IgD-negative memory B cell (primary cell): ENCODE data around the gene COBLL1. TPM values are rescaled to one million over a fixed set of nuclear protein-coding genes. Genes with fewer than 3 reads are reported as not detected.

Experiments
- H3K27ac Mint-ChIP-seq, 3 donors: one replicate each; pipeline ENCODE4 v1.8.0; 2020 to 2022; ENCODE audit warnings: mild to moderate bottlenecking in 3 of 3, mixed read lengths in 3 of 3, moderate library complexity in 1 of 3
- H3K27me3 Mint-ChIP-seq: one replicate; pipeline ENCODE4 v1.8.0; 2021; ENCODE audit warnings: mixed read lengths
- H3K36me3 Mint-ChIP-seq: one replicate; pipeline ENCODE4 v1.8.0; 2020; ENCODE audit warnings: mild to moderate bottlenecking, mixed read lengths
- H3K4me1 Mint-ChIP-seq, 3 donors: one replicate each; pipeline ENCODE4 v1.8.0; 2020 to 2022; ENCODE audit warnings: mixed read lengths in 3 of 3, mild to moderate bottlenecking in 1 of 3
- H3K4me3 Mint-ChIP-seq, 4 donors: one replicate each; pipeline ENCODE4 v1.8.0; 2020 to 2022; ENCODE audit warnings: mild to moderate bottlenecking in 4 of 4, mixed read lengths in 4 of 4, moderate library complexity in 3 of 4
- H3K9me3 Mint-ChIP-seq, 3 donors: one replicate each; pipeline ENCODE4 v1.8.0; 2020 to 2021; ENCODE audit warnings: mixed read lengths in 3 of 3, mild to moderate bottlenecking in 1 of 3
- polyA plus RNA-seq: library from polyadenylated mRNA; unstranded; fragments of 300-500 nt; fragmentation: Illumina TruSeq; gene quantifications from one replicate; pipeline ENCODE4 v1.2.3, GENCODE V29; 2021

COBLL1 gene
- polyA plus RNA-seq, 1 donor from 2014 or later = 114 TPM

GRCh38 chr2:164667566-164667965, 174.1 kb downstream of the COBLL1 start:
- H3K4me1 Mint-ChIP-seq = peaks cover 5 to 8% (median 6%) of the 10 kb centered on the region in 3 donors
- peaks cover 2 to 4% (median 2%) of the 10 kb centered on the region in 3 donors for H3K9me3 Mint-ChIP-seq
- H3K36me3 Mint-ChIP-seq = peaks cover 19% of the 10 kb centered on the region
- H3K27ac Mint-ChIP-seq = peak overlapping the region in 1 of 3 donors; percentile 1
- peak overlapping the region in 1 of 4 donors; percentile 51 for H3K4me3 Mint-ChIP-seq
- no peaks in the 10 kb centered on the region for H3K27me3 Mint-ChIP-seq

- H3K27ac Mint-ChIP-seq = no peak overlapping the region
- H3K4me1 Mint-ChIP-seq = peaks cover 5 to 8% (median 6%) of the 10 kb centered on the region in 3 donors
- H3K36me3 Mint-ChIP-seq = peaks cover 27% of the 10 kb centered on the region
- peaks cover 2 to 4% (median 3%) of the 10 kb centered on the region in 3 donors for H3K9me3 Mint-ChIP-seq
- no peaks in the 10 kb centered on the region for H3K27me3 Mint-ChIP-seq
- H3K4me3 Mint-ChIP-seq = no peak overlapping the region
Observed at GRCh38 chr2:164664070-164664469, 177.6 kb downstream of the COBLL1 start.

GRCh38 chr2:164662868-164663631, 178.6 kb downstream of the COBLL1 start:
- peaks cover 32% of the 10 kb centered on the region for H3K36me3 Mint-ChIP-seq
- H3K4me3 Mint-ChIP-seq = no peak overlapping the region
- H3K9me3 Mint-ChIP-seq = peaks cover 0 to 4% (median 2%) of the 10 kb centered on the region in 3 donors
- no peak overlapping the region for H3K27ac Mint-ChIP-seq
- H3K4me1 Mint-ChIP-seq = peaks cover 0 to 6% (median 3%) of the 10 kb centered on the region in 3 donors
- H3K27me3 Mint-ChIP-seq = no peaks in the 10 kb centered on the region

GRCh38 chr2:164662066-164662465, 179.6 kb downstream of the COBLL1 start:
- Mint-ChIP-seq H3K27me3 (no peaks in the 10 kb centered on the region), H3K9me3 (peaks cover 0 to 4% (median 3%) of the 10 kb centered on the region in 3 donors), H3K4me1 (no peaks in the 10 kb centered on the region), H3K36me3 (peaks cover 33% of the 10 kb centered on the region), H3K27ac (no peak overlapping the region), H3K4me3 (no peak overlapping the region)

GRCh38 chr2:164661349-164661748, 180.3 kb downstream of the COBLL1 start:
- Mint-ChIP-seq H3K4me3 (no peak overlapping the region), H3K4me1 (no peaks in the 10 kb centered on the region), H3K9me3 (peaks cover 0 to 4% (median 3%) of the 10 kb centered on the region in 3 donors), H3K27me3 (no peaks in the 10 kb centered on the region), H3K36me3 (peaks cover 29% of the 10 kb centered on the region), H3K27ac (no peak overlapping the region)

- Mint-ChIP-seq H3K27me3 (no peaks in the 10 kb centered on the region), H3K27ac (no peak overlapping the region), H3K9me3 (peaks cover 11 to 16% (median 13%) of the 10 kb centered on the region in 3 donors), H3K36me3 (peaks cover 19% of the 10 kb centered on the region), H3K4me3 (no peak overlapping the region), H3K4me1 (no peaks in the 10 kb centered on the region)
Observed at GRCh38 chr2:164657129-164657528, 184.5 kb downstream of the COBLL1 start.

- Mint-ChIP-seq H3K9me3 (peaks cover 13 to 23% (median 22%) of the 10 kb centered on the region in 3 donors), H3K36me3 (peaks cover 19% of the 10 kb centered on the region), H3K4me3 (no peak overlapping the region), H3K27ac (no peak overlapping the region), H3K27me3 (no peaks in the 10 kb centered on the region), H3K4me1 (no peaks in the 10 kb centered on the region)
Observed at GRCh38 chr2:164655750-164656149, 185.9 kb downstream of the COBLL1 start.

- Mint-ChIP-seq H3K4me3 (no peak overlapping the region), H3K27me3 (no peaks in the 10 kb centered on the region), H3K4me1 (no peaks in the 10 kb centered on the region), H3K9me3 (peaks cover 13 to 27% (median 22%) of the 10 kb centered on the region in 3 donors), H3K27ac (no peak overlapping the region), H3K36me3 (peaks cover 18% of the 10 kb centered on the region)
Observed at GRCh38 chr2:164655336-164655735, 186.3 kb downstream of the COBLL1 start.

- Mint-ChIP-seq H3K36me3 (peaks cover 3% of the 10 kb centered on the region), H3K9me3 (peaks cover 14 to 62% (median 35%) of the 10 kb centered on the region in 3 donors), H3K27me3 (no peaks in the 10 kb centered on the region), H3K4me1 (no peaks in the 10 kb centered on the region), H3K4me3 (no peak overlapping the region), H3K27ac (no peak overlapping the region)
Observed at GRCh38 chr2:164651361-164651760, 190.3 kb downstream of the COBLL1 start.

GRCh38 chr2:164644036-164644700, 197.5 kb downstream of the COBLL1 start:
- no peak overlapping the region for H3K27ac Mint-ChIP-seq
- H3K27me3 Mint-ChIP-seq = no peaks in the 10 kb centered on the region
- H3K36me3 Mint-ChIP-seq = no peaks in the 10 kb centered on the region
- no peaks in the 10 kb centered on the region for H3K4me1 Mint-ChIP-seq
- peaks cover 5 to 34% (median 12%) of the 10 kb centered on the region in 3 donors for H3K9me3 Mint-ChIP-seq
- no peak overlapping the region for H3K4me3 Mint-ChIP-seq

- no peak overlapping the region for H3K4me3 Mint-ChIP-seq
- no peak overlapping the region for H3K27ac Mint-ChIP-seq
- no peaks in the 10 kb centered on the region for H3K27me3 Mint-ChIP-seq
- H3K4me1 Mint-ChIP-seq = no peaks in the 10 kb centered on the region
- peaks cover under 1% of the 10 kb centered on the region for H3K36me3 Mint-ChIP-seq
- H3K9me3 Mint-ChIP-seq = peaks cover 2 to 27% (median 9%) of the 10 kb centered on the region in 3 donors
Observed at GRCh38 chr2:164642946-164643555, 198.6 kb downstream of the COBLL1 start.

- H3K4me1 Mint-ChIP-seq = no peaks in the 10 kb centered on the region
- no peak overlapping the region for H3K27ac Mint-ChIP-seq
- H3K27me3 Mint-ChIP-seq = no peaks in the 10 kb centered on the region
- H3K4me3 Mint-ChIP-seq = no peak overlapping the region
- peaks cover 2% of the 10 kb centered on the region for H3K36me3 Mint-ChIP-seq
- peaks cover 2 to 21% (median 9%) of the 10 kb centered on the region in 3 donors for H3K9me3 Mint-ChIP-seq
Observed at GRCh38 chr2:164642268-164642667, 199.4 kb downstream of the COBLL1 start.
